Measurements from ENCODE around the gene RTN4RL1.
"Not testable (repeated sequence)": the region's sequence is repeated elsewhere in the genome, so short reads cannot be mapped to it uniquely, and the experiment has no call there.

RTN4RL1 gene

GRCh38 chr17:1913702-1914101 is 111.4 kb downstream of the RTN4RL1 start:
- no peak for DNase-seq

GRCh38 chr17:1912146-1912545 is 113.0 kb downstream of the RTN4RL1 start:
- DNase-seq = no peak

GRCh38 chr17:1909985-1910384 is 115.1 kb downstream of the RTN4RL1 start:
- DNase-seq = no peak

GRCh38 chr17:1908699-1909309 is 116.3 kb downstream of the RTN4RL1 start:
- no peak for DNase-seq

- no peak for DNase-seq
These were observed 117.0 kb downstream of the RTN4RL1 start for GRCh38 chr17:1907909-1908698.

GRCh38 chr17:1907216-1907631 is 117.9 kb downstream of the RTN4RL1 start:
- DNase-seq = no peak

GRCh38 chr17:1906662-1907101 is 118.5 kb downstream of the RTN4RL1 start:
- no peak for DNase-seq

GRCh38 chr17:1905190-1905913 is 119.8 kb downstream of the RTN4RL1 start:
- DNase-seq = no peak

GRCh38 chr17:1904273-1905182 is 120.6 kb downstream of the RTN4RL1 start:
- DNase-seq = no peak

GRCh38 chr17:1899403-1900000 is 125.6 kb downstream of the RTN4RL1 start:
- no peak for DNase-seq

- no peak for DNase-seq
These were observed 126.3 kb downstream of the RTN4RL1 start for GRCh38 chr17:1898872-1899271.

- DNase-seq = no peak
These were observed 126.8 kb downstream of the RTN4RL1 start for GRCh38 chr17:1898332-1898731.

GRCh38 chr17:1897105-1897656 is 128.0 kb downstream of the RTN4RL1 start:
- no peak for DNase-seq

- no peak for DNase-seq
These were observed 128.7 kb downstream of the RTN4RL1 start for GRCh38 chr17:1896243-1897104.

- DNase-seq = not testable (repeated sequence)
These were observed 129.7 kb downstream of the RTN4RL1 start for GRCh38 chr17:1895479-1895878.

GRCh38 chr17:1894753-1895339 is 130.3 kb downstream of the RTN4RL1 start:
- no peak for DNase-seq

- DNase-seq = no peak
These were observed 134.2 kb downstream of the RTN4RL1 start for GRCh38 chr17:1890758-1891450.

GRCh38 chr17:1888741-1889140 is 136.4 kb downstream of the RTN4RL1 start:
- DNase-seq = no peak

Measured in activated CD4-positive, CD25-positive, alpha-beta regulatory T cell (primary cell).